Neural progenitor cell (in vitro differentiated cells): ENCODE data around the gene ZC3H12A. TPM values are rescaled to one million over a fixed set of nuclear protein-coding genes. Genes with fewer than 3 reads are reported as not detected.

ENCODE experiments used
- DNase-seq: peaks from one replicate; pipeline ENCODE4 v3.0.0-alpha.2; 2016; ENCODE audit warnings: low spot score
- H2AFZ ChIP-seq: fragments of 200-600 bp; sonication (generic); replicated peaks from 2 replicates; pipeline ENCODE4 v1.6.1; 2016; ENCODE audit warnings: antibody characterized with exemption
- H3F3A ChIP-seq: fragments of 200-600 bp; sonication (generic); 2 replicates; pipeline ENCODE4 v1.6.1; 2016; ENCODE audit warnings: antibody characterized with exemption, low read depth
- H3K27ac ChIP-seq: fragments of 200-600 bp; sonication (generic); 2 replicates; pipeline ENCODE4 v1.5.1; 2016; ENCODE audit warnings: mild to moderate bottlenecking
- H3K27me3 ChIP-seq: fragments of 200-600 bp; sonication (generic); 2 replicates; pipeline ENCODE4 v1.6.1; 2016; ENCODE audit warnings: mild to moderate bottlenecking, moderate library complexity
- H3K36me3 ChIP-seq: fragments of 200-600 bp; sonication (generic); 2 replicates; pipeline ENCODE4 v1.5.1; 2016
- H3K4me1 ChIP-seq: fragments of 200-600 bp; sonication (generic); 2 replicates; pipeline ENCODE4 v1.6.1; 2016; ENCODE audit warnings: mixed run types
- H3K4me2 ChIP-seq: fragments of 200-600 bp; sonication (generic); 2 replicates; pipeline ENCODE4 v1.6.1; 2016
- H3K4me3 ChIP-seq: fragments of 200-600 bp; sonication (generic); 2 replicates; pipeline ENCODE4 v1.5.1; 2016
- H3K79me2 ChIP-seq: fragments of 200-600 bp; sonication (generic); 2 replicates; pipeline ENCODE4 v1.6.1; 2016; ENCODE audit warnings: low read depth
- H3K9ac ChIP-seq: fragments of 200-600 bp; sonication (generic); 2 replicates; pipeline ENCODE4 v1.6.1; 2016
- H3K9me3 ChIP-seq: fragments of 200-600 bp; sonication (generic); 2 replicates; pipeline ENCODE4 v1.5.1; 2016; ENCODE audit warnings: low read depth
- H4K20me1 ChIP-seq: fragments of 200-600 bp; sonication (generic); 2 replicates; pipeline ENCODE4 v1.6.1; 2016; ENCODE audit warnings: low read depth
- H3K27ac Mint-ChIP-seq: 3 replicates; pipeline ENCODE4 v1.8.0; 2021; ENCODE audit warnings: mixed read lengths
- H3K27me3 Mint-ChIP-seq: 2 replicates; pipeline ENCODE4 v1.8.0; 2022; ENCODE audit warnings: low read depth, mild to moderate bottlenecking, inconsistent platforms, moderate library complexity, mixed read lengths; ENCODE audit not compliant: insufficient read depth
- H3K36me3 Mint-ChIP-seq: 3 replicates; pipeline ENCODE4 v1.8.0; 2021; ENCODE audit warnings: mixed read lengths
- H3K4me1 Mint-ChIP-seq: 3 replicates; pipeline ENCODE4 v1.8.0; 2021; ENCODE audit warnings: mixed read lengths
- H3K4me3 Mint-ChIP-seq: 3 replicates; pipeline ENCODE4 v1.8.0; 2021; ENCODE audit warnings: mild to moderate bottlenecking, moderate library complexity, mixed read lengths
- H3K9me3 Mint-ChIP-seq: 3 replicates; pipeline ENCODE4 v1.8.0; 2020; ENCODE audit warnings: mixed read lengths
- CTCF ChIP-seq: fragments of 200-600 bp; sonication (generic); IDR thresholded peaks from 2 replicates; pipeline ENCODE4 v1.5.1; 2017; ENCODE audit warnings: antibody characterized with exemption, mild to moderate bottlenecking
- EZH2 ChIP-seq: fragments of 200-600 bp; sonication (generic); IDR thresholded peaks from 2 replicates; pipeline ENCODE4 v1.6.1; 2017; ENCODE audit warnings: antibody characterized with exemption, mild to moderate bottlenecking, moderate library complexity
- EZH2phosphoT487 ChIP-seq: fragments of 200-600 bp; sonication (generic); IDR thresholded peaks from 2 replicates; pipeline ENCODE4 v1.6.1; 2017; ENCODE audit warnings: antibody characterized with exemption
- total RNA-seq: library from RNA; depleted of rRNA; stranded (reverse); fragments of >200 nt; gene quantifications from 2 replicates; pipeline ENCODE4 v1.2.3, GENCODE V29; 2015; ENCODE audit warnings: low replicate concordance

Gene ZC3H12A
- total RNA-seq, result 1.2 and 3.5 TPM in 2 replicates

- no peak within 1 kb of the TSS for H3K27ac Mint-ChIP-seq
- Histone ChIP-seq H3K36me3 (no peaks in the 10 kb centered on the region), H3K27me3 (peaks cover 36% of the 10 kb centered on the region), H3K9ac (peak within 1 kb of the TSS; percentile 5), H3F3A (peaks cover 4% of the 10 kb centered on the region), H3K9me3 (no peaks in the 10 kb centered on the region), H3K27ac (no peak within 1 kb of the TSS), H3K79me2 (no peaks in the 10 kb centered on the region), H4K20me1 (peaks cover 3% of the 10 kb centered on the region), H3K4me3 (peak within 1 kb of the TSS; percentile 72), H2AFZ (peak within 1 kb of the TSS; percentile 90), H3K4me2 (peak within 1 kb of the TSS; percentile 79), H3K4me1 (peaks cover 11% of the 10 kb centered on the region)
- peaks cover 46% of the 10 kb centered on the region for H3K4me1 Mint-ChIP-seq
- H3K36me3 Mint-ChIP-seq, result no peaks in the 10 kb centered on the region
- TF ChIP-seq CTCF, result no peak
- TF ChIP-seq EZH2, result peak; percentile 70
- TF ChIP-seq EZH2phosphoT487, result peak; percentile 25
- DNase-seq, result peak; percentile 94
- H3K4me3 Mint-ChIP-seq, result peak within 1 kb of the TSS; percentile 85
- H3K9me3 Mint-ChIP-seq, result no peaks in the 10 kb centered on the region
- H3K27me3 Mint-ChIP-seq, result peaks cover 23% of the 10 kb centered on the region
Measured at GRCh38 chr1:37474046-37474696, at the start of gene ZC3H12A. Gene ZC3H12A (plus strand): TSS chr1:37474580. CDS start chr1:37475497, 917 bp downstream.

GRCh38 chr1:37425221-37425620, 49.2 kb upstream of the ZC3H12A start:
- Histone ChIP-seq H3K4me1 (peaks cover 4% of the 10 kb centered on the region), H3K4me2 (no peak overlapping the region), H2AFZ (no peak overlapping the region), H3K9me3 (no peaks in the 10 kb centered on the region), H4K20me1 (no peaks in the 10 kb centered on the region), H3K36me3 (no peaks in the 10 kb centered on the region), H3K4me3 (no peak overlapping the region), H3F3A (peaks cover 5% of the 10 kb centered on the region), H3K27ac (no peak overlapping the region), H3K79me2 (no peaks in the 10 kb centered on the region), H3K27me3 (no peaks in the 10 kb centered on the region), H3K9ac (no peak overlapping the region)
- Mint-ChIP-seq H3K36me3 (no peaks in the 10 kb centered on the region), H3K27ac (no peak overlapping the region), H3K4me3 (no peak overlapping the region), H3K9me3 (no peaks in the 10 kb centered on the region), H3K4me1 (no peaks in the 10 kb centered on the region), H3K27me3 (peaks cover 10% of the 10 kb centered on the region)
- TF ChIP-seq CTCF, result no peak
- TF ChIP-seq EZH2, result no peak
- TF ChIP-seq EZH2phosphoT487, result no peak
- DNase-seq, result no peak

- Mint-ChIP-seq H3K27me3 (peaks cover 13% of the 10 kb centered on the region), H3K9me3 (no peaks in the 10 kb centered on the region), H3K27ac (peak overlapping the region; percentile 29), H3K4me3 (no peak overlapping the region), H3K4me1 (peaks cover 3% of the 10 kb centered on the region), H3K36me3 (no peaks in the 10 kb centered on the region)
- H3F3A ChIP-seq, result peaks cover 8% of the 10 kb centered on the region
- no peak overlapping the region for H3K9ac ChIP-seq
- H3K79me2 ChIP-seq, result no peaks in the 10 kb centered on the region
- peaks cover 7% of the 10 kb centered on the region for H3K4me1 ChIP-seq
- H3K4me3 ChIP-seq, result no peak overlapping the region
- no peak for DNase-seq
- H3K36me3 ChIP-seq, result no peaks in the 10 kb centered on the region
- H4K20me1 ChIP-seq, result no peaks in the 10 kb centered on the region
- H3K4me2 ChIP-seq, result no peak overlapping the region
- TF ChIP-seq EZH2, result no peak
- TF ChIP-seq CTCF, result no peak
- TF ChIP-seq EZH2phosphoT487, result no peak
- no peaks in the 10 kb centered on the region for H3K9me3 ChIP-seq
- no peak overlapping the region for H2AFZ ChIP-seq
- no peaks in the 10 kb centered on the region for H3K27me3 ChIP-seq
- no peak overlapping the region for H3K27ac ChIP-seq
Measured at GRCh38 chr1:37429029-37429428, 45.4 kb upstream of the ZC3H12A start.
